SK-N-MC (cell line): ENCODE measurements around the gene SUMO1.
"Not testable (repeated sequence)": the region's sequence is repeated elsewhere in the genome, so short reads cannot be mapped to it uniquely, and the experiment has no call there.

ENCODE experiments used
- EZH2 ChIP-seq: fragments of 200-600 bp; sonication (generic); IDR thresholded peaks from one replicate; pipeline ENCODE4 v1.6.1; 2017; ENCODE audit warnings: antibody characterized with exemption
- FOXP2 ChIP-seq: optimal IDR thresholded peaks from 2 replicates; pipeline ENCODE3; 2011; ENCODE audit warnings: mild to moderate bottlenecking, moderate library complexity; ENCODE audit not compliant: insufficient read depth; ENCODE audit errors: extremely low read length, control extremely low read depth
- POLR2AphosphoS5 ChIP-seq: IDR thresholded peaks from 2 replicates; pipeline ENCODE4 v1.6.1; 2012; ENCODE audit warnings: mild to moderate bottlenecking, low read depth, low read length, borderline replicate concordance

GRCh38 chr2:202276078-202276720 lies 37.8 kb upstream of the SUMO1 start:
- TF ChIP-seq POLR2AphosphoS5, EZH2, FOXP2: not testable (repeated sequence)
